ENCODE data around the gene TUBE1.

GRCh38 chr6:112024464-112024863, 62.8 kb downstream of the TUBE1 start:
- TF ChIP-seq, protein P1, sequence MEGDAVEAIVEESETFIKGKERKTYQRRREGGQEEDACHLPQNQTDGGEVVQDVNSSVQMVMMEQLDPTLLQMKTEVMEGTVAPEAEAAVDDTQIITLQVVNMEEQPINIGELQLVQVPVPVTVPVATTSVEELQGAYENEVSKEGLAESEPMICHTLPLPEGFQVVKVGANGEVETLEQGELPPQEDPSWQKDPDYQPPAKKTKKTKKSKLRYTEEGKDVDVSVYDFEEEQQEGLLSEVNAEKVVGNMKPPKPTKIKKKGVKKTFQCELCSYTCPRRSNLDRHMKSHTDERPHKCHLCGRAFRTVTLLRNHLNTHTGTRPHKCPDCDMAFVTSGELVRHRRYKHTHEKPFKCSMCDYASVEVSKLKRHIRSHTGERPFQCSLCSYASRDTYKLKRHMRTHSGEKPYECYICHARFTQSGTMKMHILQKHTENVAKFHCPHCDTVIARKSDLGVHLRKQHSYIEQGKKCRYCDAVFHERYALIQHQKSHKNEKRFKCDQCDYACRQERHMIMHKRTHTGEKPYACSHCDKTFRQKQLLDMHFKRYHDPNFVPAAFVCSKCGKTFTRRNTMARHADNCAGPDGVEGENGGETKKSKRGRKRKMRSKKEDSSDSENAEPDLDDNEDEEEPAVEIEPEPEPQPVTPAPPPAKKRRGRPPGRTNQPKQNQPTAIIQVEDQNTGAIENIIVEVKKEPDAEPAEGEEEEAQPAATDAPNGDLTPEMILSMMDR (IDR thresholded peaks at IDR 0.05 in 8 of 11, conservative IDR thresholded peaks at IDR 0.05 in 3 of 11), result no peak
- TF ChIP-seq POLR2AphosphoS5 (IDR thresholded peaks at IDR 0.05), result no peak
- no peak for TF ChIP-seq POLR2A (IDR thresholded peaks at IDR 0.05)
